HG03432 (cell line): ENCODE results near the gene PNCK.

Experiments used
- ATAC-seq: cut with Tn5 transposase; IDR thresholded peaks from one replicate; pipeline ENCODE4 v1.9.1; 2021; ENCODE audit warnings: mild to moderate bottlenecking, moderate library complexity; ENCODE audit not compliant: unreplicated experiment

PNCK gene

DNA sequence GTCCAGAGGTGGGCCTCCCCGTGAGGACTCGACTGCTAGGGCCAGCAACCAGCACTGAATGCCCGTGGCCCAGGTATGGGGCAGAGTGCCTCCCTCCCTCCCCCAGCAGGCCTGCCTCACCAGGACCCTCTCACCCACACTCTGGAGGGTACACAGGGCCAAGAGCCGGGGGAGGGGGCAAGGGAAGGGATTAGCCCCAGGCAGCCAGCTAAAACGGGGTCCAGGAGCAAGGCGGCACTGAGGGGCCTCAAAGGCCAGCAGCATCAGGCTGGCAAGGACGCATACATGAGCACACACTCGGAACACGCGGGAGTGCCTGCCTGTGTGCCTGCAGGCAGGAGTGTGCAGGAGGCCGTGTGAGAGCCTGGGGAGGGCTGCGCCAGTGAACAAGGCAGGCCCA, 44.9 kb downstream of the PNCK start:
- no peak for ATAC-seq

DNA sequence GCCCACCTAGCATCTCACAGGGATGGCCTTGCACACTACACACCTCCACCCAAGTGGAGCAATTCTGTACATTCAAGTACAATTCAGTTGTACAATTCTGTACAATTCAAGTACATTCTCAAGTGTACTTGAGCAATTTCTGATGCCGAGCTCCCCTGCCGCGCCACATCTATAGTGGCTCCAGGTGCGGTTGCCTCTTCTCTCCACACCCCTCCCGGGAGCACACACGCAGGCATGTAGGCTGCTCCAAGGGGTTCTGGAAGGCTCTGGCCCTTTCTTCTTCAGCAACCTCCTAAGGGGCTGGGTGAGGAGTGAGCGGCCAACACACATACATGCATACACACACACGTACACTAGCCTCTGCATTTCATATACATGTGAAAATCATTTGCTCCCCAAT, 45.5 kb downstream of the PNCK start:
- no peak for ATAC-seq

DNA sequence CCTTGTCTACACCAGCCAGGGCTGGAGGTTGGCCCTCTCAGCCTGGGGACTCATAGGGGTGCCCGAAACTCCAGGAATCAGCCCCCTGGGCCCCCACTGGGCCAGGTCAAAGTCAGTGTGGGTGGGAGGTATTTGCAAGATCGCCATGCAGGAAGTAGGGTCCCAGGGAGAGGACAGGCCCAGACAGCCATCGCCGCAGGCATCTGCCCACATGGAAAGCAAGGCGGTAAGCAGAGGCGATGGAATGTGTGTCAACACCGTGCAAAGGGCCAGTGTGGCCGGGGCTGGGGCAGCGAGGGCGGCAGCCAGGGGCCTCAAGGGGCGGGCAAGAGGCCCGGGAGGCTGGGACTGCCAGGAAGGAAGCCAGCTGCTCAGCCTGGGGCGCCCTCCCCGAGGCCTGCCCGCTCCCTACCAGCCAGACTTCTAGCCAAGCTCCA, 45.9 kb downstream of the PNCK start:
- ATAC-seq: no peak

DNA sequence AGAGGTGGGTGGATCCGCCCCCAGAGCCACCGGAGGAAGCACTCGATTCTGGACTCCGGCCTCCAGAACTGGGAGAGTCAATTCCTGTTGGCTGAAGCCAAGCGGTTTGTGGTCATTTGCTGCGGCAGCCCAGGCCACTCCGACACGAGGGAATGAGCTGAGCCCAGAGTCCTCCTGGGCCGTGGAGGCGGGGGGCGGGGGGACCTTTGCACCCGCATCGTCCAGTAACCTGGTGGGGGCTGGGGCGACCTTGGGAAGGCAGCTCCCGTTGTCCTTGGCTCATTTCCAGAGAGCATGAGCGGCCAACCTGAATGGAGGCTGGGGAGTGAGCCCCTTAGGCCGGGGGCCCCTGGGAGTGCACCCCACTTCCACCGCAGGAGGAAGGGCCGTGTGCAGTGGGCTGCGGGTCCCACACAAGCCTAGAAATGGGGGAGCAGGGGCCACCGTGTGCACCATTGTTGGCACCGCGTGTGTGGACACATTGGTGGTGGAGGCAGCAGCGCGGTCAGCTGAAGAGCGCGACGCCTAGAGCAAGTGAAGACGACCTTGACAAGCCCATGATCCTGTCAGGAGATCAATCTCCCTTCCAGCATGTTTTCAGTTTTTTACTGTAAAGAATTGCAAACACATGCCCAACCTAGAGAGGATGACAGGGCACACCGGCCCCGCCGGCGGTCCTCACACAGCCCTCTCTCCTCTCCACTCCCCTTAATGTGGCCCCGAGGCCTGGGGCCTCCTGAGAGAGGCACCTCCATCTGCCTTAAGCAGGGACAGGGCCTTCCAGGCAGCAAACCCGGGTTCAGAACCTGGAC, 46.5 kb downstream of the PNCK start:
- no peak for ATAC-seq

DNA sequence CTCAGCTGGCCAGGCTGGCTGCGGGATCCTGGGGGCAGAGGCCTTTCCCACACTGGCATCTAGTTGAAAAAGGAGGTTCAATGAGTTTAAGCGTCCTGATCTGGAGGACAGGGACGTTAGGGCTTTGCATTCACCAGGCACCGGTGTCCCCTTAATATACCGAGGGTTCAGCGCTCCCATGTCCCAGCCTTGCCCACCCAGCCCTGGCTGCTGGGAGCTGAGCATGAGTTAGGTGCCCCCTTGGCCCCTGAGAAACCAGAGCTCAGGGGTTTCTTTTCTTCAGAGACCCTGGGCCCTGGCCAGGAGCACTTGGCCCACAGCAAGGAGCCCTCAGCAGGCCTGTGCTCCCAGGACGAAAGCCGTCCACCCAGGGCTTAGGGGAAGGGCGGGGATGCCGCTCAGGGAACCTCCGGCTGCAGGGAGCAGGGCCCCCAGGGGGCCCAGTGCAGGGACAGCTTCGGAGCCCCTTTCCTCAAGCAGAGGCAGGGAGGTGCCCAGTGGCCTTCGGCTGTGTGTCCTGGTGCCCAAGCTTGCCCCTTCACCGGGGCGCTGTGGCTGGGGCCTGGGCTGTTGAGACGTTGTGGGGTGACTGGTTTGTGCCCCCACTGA, 47.5 kb downstream of the PNCK start:
- no peak for ATAC-seq

GRCh38 chrX:153625271-153626024, 48.2 kb downstream of the PNCK start:
- ATAC-seq: no peak

- no peak for ATAC-seq
Observed at GRCh38 chrX:153624196-153625091, 49.2 kb downstream of the PNCK start.

- ATAC-seq: no peak
Observed at GRCh38 chrX:153623310-153624029, 50.1 kb downstream of the PNCK start.

DNA sequence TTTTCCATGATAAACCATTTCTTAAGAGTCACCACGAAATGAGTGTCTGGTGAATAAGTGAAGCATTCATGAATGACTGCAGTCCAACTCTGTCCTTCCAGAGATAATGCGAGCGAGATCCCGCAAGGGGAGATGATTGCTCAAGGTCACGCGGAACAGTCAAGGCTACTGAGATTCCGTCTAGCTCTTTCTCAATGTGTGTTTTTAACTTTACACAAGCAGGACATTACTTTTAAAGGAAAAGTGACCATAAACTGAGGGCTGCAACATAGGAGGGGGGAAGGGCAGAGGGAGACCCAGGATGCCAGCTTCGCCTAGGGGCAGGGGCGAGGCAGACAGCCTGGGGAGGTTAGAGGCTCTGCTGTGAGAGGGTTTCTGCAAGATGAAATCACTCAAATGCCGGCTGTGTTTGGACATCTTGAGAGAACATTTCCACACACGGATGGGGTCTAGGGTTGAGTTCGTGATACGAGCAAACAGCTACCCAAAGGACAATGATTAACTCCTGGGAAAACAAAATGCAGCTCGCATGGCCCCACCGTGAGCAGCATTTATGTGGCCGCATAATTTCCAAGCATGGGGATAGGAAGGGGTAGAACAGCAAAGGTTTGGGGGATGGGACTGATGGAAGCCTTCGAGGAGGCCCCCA, 50.8 kb downstream of the PNCK start:
- ATAC-seq: no peak

DNA sequence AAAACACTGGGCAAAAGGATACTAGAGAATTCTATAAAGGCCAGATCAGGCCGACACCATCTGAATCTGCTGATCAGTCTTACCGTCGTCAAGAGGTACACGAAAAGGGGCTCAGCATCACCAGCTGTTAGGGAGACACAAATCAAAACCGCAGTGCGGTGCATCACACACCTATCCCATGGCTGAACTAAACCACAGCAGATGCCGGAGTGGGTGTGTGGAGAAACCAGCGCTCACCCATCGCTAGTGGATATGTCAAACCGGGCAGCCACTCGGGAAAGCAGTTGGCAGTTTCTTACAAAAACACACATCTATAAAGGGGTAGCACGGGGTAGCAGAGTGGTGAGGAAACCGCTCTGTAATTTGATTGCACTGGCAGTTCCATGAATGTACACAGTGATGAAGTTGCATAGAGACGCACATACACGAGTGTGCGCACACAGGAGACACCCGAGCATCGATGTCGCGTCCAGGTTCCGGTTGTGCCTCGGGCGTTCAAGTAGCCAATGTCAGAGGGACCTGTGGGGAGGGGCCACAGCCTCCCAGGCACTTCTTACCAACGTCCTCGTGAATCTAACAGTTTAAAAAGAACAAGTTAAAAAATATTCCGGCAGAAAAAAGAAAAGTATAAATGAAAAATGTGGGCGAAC, 51.5 kb downstream of the PNCK start:
- ATAC-seq: no peak

DNA sequence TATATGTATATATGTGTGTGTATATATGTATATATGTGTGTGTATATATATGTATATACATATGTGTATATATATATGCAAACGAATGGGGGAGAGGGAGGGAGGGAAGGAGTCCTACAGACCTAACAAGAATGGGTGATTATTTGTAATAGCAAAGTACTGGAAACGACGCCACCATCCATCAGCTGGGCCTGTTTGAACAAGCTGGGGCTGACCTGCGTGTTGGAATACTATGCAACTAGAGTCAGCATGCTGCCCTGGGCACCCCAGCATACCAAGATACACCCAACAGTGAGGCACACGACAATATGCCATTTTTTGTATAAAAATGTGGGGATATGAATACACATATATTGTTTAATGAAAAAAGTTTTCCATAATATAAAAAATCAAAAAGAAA, 53.0 kb downstream of the PNCK start:
- no peak for ATAC-seq
